ENCODE data around the gene HLA-DMA. TPM values are rescaled to one million over a fixed set of nuclear protein-coding genes. Genes with fewer than 3 reads are reported as not detected.

Gene HLA-DMA
- total RNA-seq, 1 donor from 2014 or later = 5.2 TPM

DNA sequence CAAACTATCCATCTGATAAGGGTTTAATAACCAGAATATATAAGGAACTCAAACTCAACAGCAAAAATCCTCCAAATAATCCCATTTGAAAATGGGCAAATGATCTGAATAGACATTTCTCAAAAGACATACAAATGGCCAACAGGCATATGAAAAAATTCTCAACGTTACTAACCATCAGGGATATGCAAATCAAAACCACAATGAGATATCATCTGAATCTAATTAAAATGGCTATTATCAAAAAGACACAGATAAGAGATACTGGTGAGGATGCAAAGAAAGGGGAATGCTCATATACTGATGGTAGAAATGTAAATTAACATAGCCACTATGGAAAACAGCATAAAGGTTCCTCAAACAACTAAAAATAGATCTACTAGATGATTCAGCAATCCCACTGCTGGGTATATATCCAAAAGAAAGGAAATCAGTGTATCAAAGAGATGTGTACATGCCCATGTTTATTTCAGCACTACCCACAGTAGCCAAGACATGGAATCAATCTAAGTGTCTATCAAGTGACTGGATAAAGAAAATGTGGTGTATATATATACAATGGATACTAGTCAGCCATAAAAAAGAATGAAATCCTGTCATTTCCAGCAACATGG is 9.4 kb upstream of the HLA-DMA start:
- no peak overlapping the region for H2AFZ ChIP-seq (ENCODE audit: low read depth, low read length)
- H3K79me2 ChIP-seq (ENCODE audit: insufficient read depth, low read length) = peaks cover 10% of the 10 kb centered on the region
- no peak overlapping the region for H3K4me2 ChIP-seq (ENCODE audit: low read length)
- no peaks in the 10 kb centered on the region for H3K36me3 ChIP-seq (ENCODE audit: insufficient read depth, low read length)
- Mint-ChIP-seq H3K4me1 (ENCODE audit: low read depth, unreplicated experiment) (peaks cover 20% of the 10 kb centered on the region), H3K36me3 (ENCODE audit: low read depth, unreplicated experiment) (no peaks in the 10 kb centered on the region), H3K27ac (ENCODE audit: unreplicated experiment) (no peak overlapping the region), H3K9me3 (ENCODE audit: unreplicated experiment) (no peaks in the 10 kb centered on the region), H3K27me3 (ENCODE audit: low read depth, unreplicated experiment) (no peaks in the 10 kb centered on the region), H3K4me3 (ENCODE audit: unreplicated experiment) (no peak overlapping the region)
- H3K9me3 ChIP-seq (ENCODE audit: insufficient read depth, low read depth, low read length) = no peaks in the 10 kb centered on the region
- H4K20me1 ChIP-seq (ENCODE audit: insufficient read depth, low read length) = no peaks in the 10 kb centered on the region
- FAIRE-seq = no peak
- H3K27me3 ChIP-seq (ENCODE audit: insufficient read depth, low read length) = no peaks in the 10 kb centered on the region
- no peak overlapping the region for H3K27ac ChIP-seq (ENCODE audit: low read depth, low read length)
- TF ChIP-seq EZH2 (IDR thresholded peaks at IDR 0.05; ENCODE audit: insufficient read depth, low read length) = no peak
- TF ChIP-seq, protein P1, sequence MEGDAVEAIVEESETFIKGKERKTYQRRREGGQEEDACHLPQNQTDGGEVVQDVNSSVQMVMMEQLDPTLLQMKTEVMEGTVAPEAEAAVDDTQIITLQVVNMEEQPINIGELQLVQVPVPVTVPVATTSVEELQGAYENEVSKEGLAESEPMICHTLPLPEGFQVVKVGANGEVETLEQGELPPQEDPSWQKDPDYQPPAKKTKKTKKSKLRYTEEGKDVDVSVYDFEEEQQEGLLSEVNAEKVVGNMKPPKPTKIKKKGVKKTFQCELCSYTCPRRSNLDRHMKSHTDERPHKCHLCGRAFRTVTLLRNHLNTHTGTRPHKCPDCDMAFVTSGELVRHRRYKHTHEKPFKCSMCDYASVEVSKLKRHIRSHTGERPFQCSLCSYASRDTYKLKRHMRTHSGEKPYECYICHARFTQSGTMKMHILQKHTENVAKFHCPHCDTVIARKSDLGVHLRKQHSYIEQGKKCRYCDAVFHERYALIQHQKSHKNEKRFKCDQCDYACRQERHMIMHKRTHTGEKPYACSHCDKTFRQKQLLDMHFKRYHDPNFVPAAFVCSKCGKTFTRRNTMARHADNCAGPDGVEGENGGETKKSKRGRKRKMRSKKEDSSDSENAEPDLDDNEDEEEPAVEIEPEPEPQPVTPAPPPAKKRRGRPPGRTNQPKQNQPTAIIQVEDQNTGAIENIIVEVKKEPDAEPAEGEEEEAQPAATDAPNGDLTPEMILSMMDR (IDR thresholded peaks at IDR 0.05; ENCODE audit: insufficient read depth, low read depth, low read length) = no peak
- peaks cover 5% of the 10 kb centered on the region for H3K4me1 ChIP-seq (ENCODE audit: insufficient read depth, low read length)
- H3K4me3 ChIP-seq (ENCODE audit: insufficient read depth, low read depth, low read length) = no peak overlapping the region
- no peak for DNase-seq (ENCODE audit: low read depth)
- no peak overlapping the region for H3K9ac ChIP-seq (ENCODE audit: low read length)

DNA sequence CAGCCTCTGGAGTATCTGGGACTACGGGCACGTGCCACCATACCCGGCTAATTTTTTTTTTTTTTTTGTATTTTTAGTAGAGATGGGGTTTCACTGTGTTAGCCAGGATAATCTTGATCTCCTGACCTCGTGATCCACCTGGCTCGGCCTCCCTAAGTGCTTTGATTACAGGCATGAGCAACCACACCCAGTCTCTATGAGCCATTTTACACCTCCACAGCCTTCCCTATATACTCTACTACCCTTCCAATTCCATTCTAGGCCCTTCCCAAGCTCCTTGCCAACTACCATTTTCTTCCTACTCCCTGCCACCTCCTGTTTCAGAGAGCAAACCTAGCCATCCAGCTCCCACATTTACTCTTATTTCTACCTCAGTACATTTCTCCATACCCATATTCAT is 7.7 kb upstream of the HLA-DMA start:
- TF ChIP-seq EZH2 (IDR thresholded peaks at IDR 0.05; ENCODE audit: insufficient read depth, low read length) = no peak
- TF ChIP-seq, protein P1 (IDR thresholded peaks at IDR 0.05; ENCODE audit: insufficient read depth, low read depth, low read length) = no peak
- peaks cover 7% of the 10 kb centered on the region for H3K4me1 Mint-ChIP-seq (ENCODE audit: low read depth, unreplicated experiment)
- Histone ChIP-seq H3K4me3 (ENCODE audit: insufficient read depth, low read depth, low read length) (no peak overlapping the region), H3K36me3 (ENCODE audit: insufficient read depth, low read length) (no peaks in the 10 kb centered on the region), H4K20me1 (ENCODE audit: insufficient read depth, low read length) (no peaks in the 10 kb centered on the region), H3K27me3 (ENCODE audit: insufficient read depth, low read length) (no peaks in the 10 kb centered on the region), H3K4me2 (ENCODE audit: low read length) (no peak overlapping the region), H2AFZ (ENCODE audit: low read depth, low read length) (no peak overlapping the region), H3K27ac (ENCODE audit: low read depth, low read length) (no peak overlapping the region), H3K4me1 (ENCODE audit: insufficient read depth, low read length) (no peaks in the 10 kb centered on the region), H3K9ac (ENCODE audit: low read length) (no peak overlapping the region), H3K79me2 (ENCODE audit: insufficient read depth, low read length) (no peaks in the 10 kb centered on the region), H3K9me3 (ENCODE audit: insufficient read depth, low read depth, low read length) (no peaks in the 10 kb centered on the region)
- peaks cover 5% of the 10 kb centered on the region for H3K36me3 Mint-ChIP-seq (ENCODE audit: low read depth, unreplicated experiment)
- H3K27me3 Mint-ChIP-seq (ENCODE audit: low read depth, unreplicated experiment) = no peaks in the 10 kb centered on the region
- no peak overlapping the region for H3K4me3 Mint-ChIP-seq (ENCODE audit: unreplicated experiment)
- DNase-seq (ENCODE audit: low read depth) (no peak), FAIRE-seq (no peak)
- no peaks in the 10 kb centered on the region for H3K9me3 Mint-ChIP-seq (ENCODE audit: unreplicated experiment)
- H3K27ac Mint-ChIP-seq (ENCODE audit: unreplicated experiment) = no peak overlapping the region

DNA sequence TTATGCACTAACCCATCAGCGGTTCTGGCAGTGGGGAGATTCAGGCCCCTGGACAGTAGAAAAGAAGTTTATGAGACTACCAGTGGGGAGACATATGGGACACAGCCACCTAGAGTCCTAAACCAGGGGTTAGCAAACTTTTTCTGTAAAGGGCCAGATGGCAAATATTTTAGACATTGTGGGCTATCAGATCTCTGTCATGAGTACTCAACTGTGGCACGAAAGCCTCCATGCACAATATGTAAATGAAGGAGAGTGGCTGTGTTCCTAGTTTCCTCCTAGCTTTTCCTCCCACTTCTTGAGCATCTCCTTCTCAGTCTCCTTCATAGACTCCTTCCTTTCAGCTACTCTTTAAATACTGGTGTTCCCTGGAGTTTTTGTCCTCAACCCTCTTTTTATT is 3.3 kb upstream of the HLA-DMA start:
- Histone ChIP-seq H3K36me3 (ENCODE audit: insufficient read depth, low read length) (no peaks in the 10 kb centered on the region), H2AFZ (ENCODE audit: low read depth, low read length) (no peak overlapping the region), H3K27ac (ENCODE audit: low read depth, low read length) (no peak overlapping the region), H3K9ac (ENCODE audit: low read length) (no peak overlapping the region), H4K20me1 (ENCODE audit: insufficient read depth, low read length) (no peaks in the 10 kb centered on the region), H3K4me1 (ENCODE audit: insufficient read depth, low read length) (no peaks in the 10 kb centered on the region), H3K27me3 (ENCODE audit: insufficient read depth, low read length) (peaks cover 3% of the 10 kb centered on the region), H3K4me3 (ENCODE audit: insufficient read depth, low read depth, low read length) (no peak overlapping the region), H3K4me2 (ENCODE audit: low read length) (no peak overlapping the region), H3K9me3 (ENCODE audit: insufficient read depth, low read depth, low read length) (no peaks in the 10 kb centered on the region), H3K79me2 (ENCODE audit: insufficient read depth, low read length) (no peaks in the 10 kb centered on the region)
- H3K27ac Mint-ChIP-seq (ENCODE audit: unreplicated experiment) = no peak overlapping the region
- H3K9me3 Mint-ChIP-seq (ENCODE audit: unreplicated experiment) = no peaks in the 10 kb centered on the region
- no peaks in the 10 kb centered on the region for H3K4me1 Mint-ChIP-seq (ENCODE audit: low read depth, unreplicated experiment)
- H3K4me3 Mint-ChIP-seq (ENCODE audit: unreplicated experiment) = no peak overlapping the region
- FAIRE-seq (no peak), DNase-seq (ENCODE audit: low read depth) (no peak)
- H3K27me3 Mint-ChIP-seq (ENCODE audit: low read depth, unreplicated experiment) = no peaks in the 10 kb centered on the region
- no peak for TF ChIP-seq EZH2 (IDR thresholded peaks at IDR 0.05; ENCODE audit: insufficient read depth, low read length)
- TF ChIP-seq, protein P1 (IDR thresholded peaks at IDR 0.05; ENCODE audit: insufficient read depth, low read depth, low read length) = no peak
- peaks cover 5% of the 10 kb centered on the region for H3K36me3 Mint-ChIP-seq (ENCODE audit: low read depth, unreplicated experiment)

Data from astrocyte (in vitro differentiated cells and primary cell).